Measurements from ENCODE around the gene GLRX5. TPM values are rescaled to one million over a fixed set of nuclear protein-coding genes. Genes with fewer than 3 reads are reported as not detected.
"Not testable (repeated sequence)": the region's sequence is repeated elsewhere in the genome, so short reads cannot be mapped to it uniquely, and the experiment has no call there.

The GLRX5 gene
- total and polyA plus RNA-seq, 7 donors = 46.9 to 98.7 (median 65.5) TPM

GRCh38 chr14:95573313-95573712 is 38.5 kb downstream of the GLRX5 start:
- no peak overlapping the region for H3K4me3 ChIP-seq
- no peaks in the 10 kb centered on the region for H3K4me1 ChIP-seq
- no peak overlapping the region for H3K27ac ChIP-seq
- no peaks in the 10 kb centered on the region for H3K9me3 ChIP-seq
- intact Hi-C loops (cut with DNase I) = no loop called here
- no peaks in the 10 kb centered on the region for H3K27me3 ChIP-seq (ENCODE audit: insufficient read depth in 3 of 3, low read length in 2 of 3)
- ATAC-seq (no peak), DNase-seq (no peak)
- H3K36me3 ChIP-seq (ENCODE audit: insufficient read depth in 1 of 2, low read depth in 1 of 2) = no peaks in the 10 kb centered on the region
- 96 to 97% (median 96%) methylated on average over 7 of the region's 7 CpGs for WGBS, 3 donors
- no peak for TF ChIP-seq CTCF (IDR thresholded peaks at IDR 0.05)

- 34 to 43% (median 37%) methylated on average over 3 of the region's 3 CpGs for WGBS, 3 donors
- intact Hi-C loops (cut with DNase I) = no loop called here
- no peaks in the 10 kb centered on the region for H3K36me3 ChIP-seq (ENCODE audit: insufficient read depth in 1 of 2, low read depth in 1 of 2)
- H3K4me3 ChIP-seq = no peak overlapping the region
- no peak overlapping the region for H3K27ac ChIP-seq
- no peaks in the 10 kb centered on the region for H3K27me3 ChIP-seq (ENCODE audit: insufficient read depth in 3 of 3, low read length in 2 of 3)
- no peak for TF ChIP-seq CTCF (IDR thresholded peaks at IDR 0.05)
- ATAC-seq (no peak), DNase-seq (no peak)
- H3K9me3 ChIP-seq = no peaks in the 10 kb centered on the region
- no peaks in the 10 kb centered on the region for H3K4me1 ChIP-seq
These were observed 41.1 kb downstream of the GLRX5 start for GRCh38 chr14:95575840-95576473.

- Histone ChIP-seq H3K27me3 (ENCODE audit: insufficient read depth in 3 of 3, low read length in 2 of 3) (no peaks in the 10 kb centered on the region), H3K36me3 (ENCODE audit: insufficient read depth in 1 of 2, low read depth in 1 of 2) (no peaks in the 10 kb centered on the region), H3K9me3 (no peaks in the 10 kb centered on the region), H3K4me3 (no peak overlapping the region), H3K27ac (no peak overlapping the region), H3K4me1 (no peaks in the 10 kb centered on the region)
- ATAC-seq = no peak
- no peak for DNase-seq
- WGBS, 3 donors = 73 to 82% (median 75%) methylated on average over 12 of the region's 12 CpGs
- TF ChIP-seq CTCF (IDR thresholded peaks at IDR 0.05) = no peak
- intact Hi-C loops (cut with DNase I) = no loop called here
These were observed 42.4 kb downstream of the GLRX5 start for GRCh38 chr14:95577067-95577800.

GRCh38 chr14:95577870-95578269 is 43.0 kb downstream of the GLRX5 start:
- 20 to 31% (median 24%) methylated on average over 3 of the region's 3 CpGs for WGBS, 3 donors
- Histone ChIP-seq H3K36me3 (ENCODE audit: insufficient read depth in 1 of 2, low read depth in 1 of 2) (no peaks in the 10 kb centered on the region), H3K9me3 (no peaks in the 10 kb centered on the region), H3K27me3 (ENCODE audit: insufficient read depth in 3 of 3, low read length in 2 of 3) (no peaks in the 10 kb centered on the region), H3K27ac (no peak overlapping the region), H3K4me1 (no peaks in the 10 kb centered on the region), H3K4me3 (no peak overlapping the region)
- intact Hi-C loops (cut with DNase I) = no loop called here
- DNase-seq (no peak), ATAC-seq (no peak)
- no peak for TF ChIP-seq CTCF (IDR thresholded peaks at IDR 0.05)

- H3K27me3 ChIP-seq (ENCODE audit: insufficient read depth in 3 of 3, low read length in 2 of 3); intact Hi-C loops (cut with DNase I); ATAC-seq; H3K4me3 ChIP-seq; H3K36me3 ChIP-seq (ENCODE audit: insufficient read depth in 1 of 2, low read depth in 1 of 2); H3K9me3 ChIP-seq; H3K27ac ChIP-seq; DNase-seq; H3K4me1 ChIP-seq: not testable (repeated sequence)
- WGBS, 3 donors = 74 to 82% (median 77%) methylated on average over 8 of the region's 8 CpGs
These were observed 49.2 kb downstream of the GLRX5 start for GRCh38 chr14:95583836-95584617.
